Lung microvascular endothelial cell (primary cell): Measurements from ENCODE around the gene PPCS. TPM values are rescaled to one million over a fixed set of nuclear protein-coding genes. Genes with fewer than 3 reads are reported as not detected.

Experiments
- total RNA-seq: library from RNA; depleted of rRNA; stranded (reverse); fragments of >200 nt; gene quantifications from 2 replicates; pipeline ENCODE4 v1.2.1, GENCODE V29; 2014

PPCS gene
- total RNA-seq, 1 donor from 2014 or later: 27.8 TPM

Other genes with a start within 250 kb of the PPCS start
- 12.9 and 27.8 TPM in 2 replicates for gene FOXJ3, start 121.3 kb upstream of the PPCS start, total RNA-seq
- gene RIMKLA, start 75.8 kb upstream of the PPCS start, total RNA-seq: under 0.01 TPM in 2 replicates
- gene ZMYND12, start 521 bp upstream of the PPCS start, total RNA-seq: 0.22 and 0.60 TPM in 2 replicates
- 0.22 and 0.40 TPM in 2 replicates for gene CCDC30, start 6.7 kb downstream of the PPCS start, total RNA-seq
- gene PPIH, start 201.9 kb downstream of the PPCS start, total RNA-seq: 12.3 and 22.4 TPM in 2 replicates
- 453 and 456 TPM in 2 replicates for gene YBX1, start 225.9 kb downstream of the PPCS start, total RNA-seq